SK-N-SH (cell line): ENCODE data around the gene ARHGAP8.

ENCODE experiments used
- CHD2 ChIP-seq: fragments of 150-350 bp; IDR thresholded peaks from 2 replicates; pipeline ENCODE4 v1.6.1; 2018; ENCODE audit warnings: low read length; ENCODE audit not compliant: partially characterized antibody
- CTCF ChIP-seq: fragments of 200-600 bp; sonication (generic); IDR thresholded peaks from 2 replicates; pipeline ENCODE4 v1.6.1; 2017; ENCODE audit warnings: antibody characterized with exemption, mild to moderate bottlenecking, moderate library complexity
- EP300 ChIP-seq, 2 experiments: IDR thresholded peaks; 2 replicates each; pipeline versions ENCODE4 v1.4.0 to v1.6.1; 2012; ENCODE audit warnings: borderline replicate concordance in 1 of 2, low read depth in 1 of 2, low read length in 1 of 2
- MEF2A ChIP-seq: IDR thresholded peaks from 2 replicates; pipeline ENCODE4 v1.4.0; 2012; ENCODE audit warnings: low read depth, borderline replicate concordance
- REST ChIP-seq: IDR thresholded peaks from 2 replicates; pipeline ENCODE4 v1.6.1; 2012; ENCODE audit warnings: mild to moderate bottlenecking, low read depth, low read length, moderate library complexity
- RFX5 ChIP-seq: IDR thresholded peaks from 2 replicates; pipeline ENCODE4 v1.6.1; 2012; ENCODE audit warnings: mild to moderate bottlenecking, improper control_type of control experiment, low read length
- SMC3 ChIP-seq: IDR thresholded peaks from 2 replicates; pipeline ENCODE4 v1.6.1; 2012; ENCODE audit warnings: low read depth, low read length, improper control_type of control experiment
- TEAD4 ChIP-seq: IDR thresholded peaks from 2 replicates; pipeline ENCODE4 v1.4.0; 2012; ENCODE audit warnings: mild to moderate bottlenecking, borderline replicate concordance; ENCODE audit not compliant: insufficient read depth

- TF ChIP-seq CTCF (no peak), SMC3 (no peak), CHD2 (no peak), MEF2A (no peak), RFX5 (no peak), EP300 (IDR thresholded peaks at IDR 0.05; ENCODE audit: borderline replicate concordance in 1 of 2, low read depth in 1 of 2, low read length in 1 of 2) (no peak), REST (no peak), TEAD4 (no peak)
Measured at GRCh38 chr22:44898236-44898635, 145.9 kb downstream of the ARHGAP8 start.
